ENCODE data around the gene CABP1.

DNA sequence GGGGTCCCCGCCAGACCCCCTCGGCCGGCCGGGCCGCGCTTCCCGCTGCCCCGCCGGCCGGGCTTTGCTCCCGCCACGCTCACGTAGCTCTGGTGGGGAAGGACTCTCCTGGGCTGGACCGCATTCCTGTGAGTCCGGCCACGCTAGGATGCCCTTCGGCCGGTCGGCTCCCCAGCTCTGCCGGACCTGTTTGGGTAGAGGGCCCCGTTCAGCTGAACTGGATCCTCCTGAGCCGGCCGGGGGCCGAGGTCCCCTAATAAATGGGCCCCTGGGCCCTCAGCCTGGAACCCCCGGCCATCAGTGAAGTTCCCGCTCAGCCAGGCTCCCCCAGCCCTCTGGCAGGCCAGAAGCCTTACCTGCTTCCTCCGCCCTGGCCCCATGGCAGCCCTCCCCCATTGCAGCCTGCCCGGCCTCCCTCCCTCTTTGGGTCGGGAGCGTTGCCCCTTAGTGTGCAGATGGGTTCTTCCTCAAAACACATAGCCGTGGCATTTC lies 70.4 kb downstream of the CABP1 start:
- TF ChIP-seq, protein P1, sequence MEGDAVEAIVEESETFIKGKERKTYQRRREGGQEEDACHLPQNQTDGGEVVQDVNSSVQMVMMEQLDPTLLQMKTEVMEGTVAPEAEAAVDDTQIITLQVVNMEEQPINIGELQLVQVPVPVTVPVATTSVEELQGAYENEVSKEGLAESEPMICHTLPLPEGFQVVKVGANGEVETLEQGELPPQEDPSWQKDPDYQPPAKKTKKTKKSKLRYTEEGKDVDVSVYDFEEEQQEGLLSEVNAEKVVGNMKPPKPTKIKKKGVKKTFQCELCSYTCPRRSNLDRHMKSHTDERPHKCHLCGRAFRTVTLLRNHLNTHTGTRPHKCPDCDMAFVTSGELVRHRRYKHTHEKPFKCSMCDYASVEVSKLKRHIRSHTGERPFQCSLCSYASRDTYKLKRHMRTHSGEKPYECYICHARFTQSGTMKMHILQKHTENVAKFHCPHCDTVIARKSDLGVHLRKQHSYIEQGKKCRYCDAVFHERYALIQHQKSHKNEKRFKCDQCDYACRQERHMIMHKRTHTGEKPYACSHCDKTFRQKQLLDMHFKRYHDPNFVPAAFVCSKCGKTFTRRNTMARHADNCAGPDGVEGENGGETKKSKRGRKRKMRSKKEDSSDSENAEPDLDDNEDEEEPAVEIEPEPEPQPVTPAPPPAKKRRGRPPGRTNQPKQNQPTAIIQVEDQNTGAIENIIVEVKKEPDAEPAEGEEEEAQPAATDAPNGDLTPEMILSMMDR (IDR thresholded peaks at IDR 0.05) = no peak
- no peak for TF ChIP-seq POLR2A (IDR thresholded peaks at IDR 0.05)
- no peak for TF ChIP-seq EP300 (IDR thresholded peaks at IDR 0.05)
